ENCODE results near the gene NUMB. TPM values are rescaled to one million over a fixed set of nuclear protein-coding genes. Genes with fewer than 3 reads are reported as not detected.
"Not testable (repeated sequence)": the region's sequence is repeated elsewhere in the genome, so short reads cannot be mapped to it uniquely, and the experiment has no call there.

The NUMB gene
- total and polyA plus RNA-seq, 12 donors, result 18.9 to 42.6 (median 32.0) TPM

GRCh38 chr14:73422515-73422914 lies 35.8 kb downstream of the NUMB start:
- WGBS, 2 donors, result 78 to 80% methylated on average over 4 of the region's 4 CpGs
- H3K9me3 ChIP-seq, result no peaks in the 10 kb centered on the region
- no peaks in the 10 kb centered on the region for H3K27me3 ChIP-seq
- no peak for DNase-seq
- TF ChIP-seq CTCF (IDR thresholded peaks at IDR 0.05), result no peak
- no peak overlapping the region for H3K4me3 ChIP-seq
- H3K27ac ChIP-seq, result peak overlapping the region in 1 of 10 donors; percentile 30
- H3K36me3 ChIP-seq, result peaks cover 0 to 23% (median 0%) of the 10 kb centered on the region in 9 donors
- intact Hi-C loops (cut with DNase I), result no loop called here
- H3K4me1 ChIP-seq, result peaks cover 0 to 54% (median 31%) of the 10 kb centered on the region in 9 donors
- ATAC-seq, result no peak

- peaks cover 0 to 8% (median 0%) of the 10 kb centered on the region in 11 donors for H3K9me3 ChIP-seq
- WGBS, 2 donors, result 97 to 98% methylated on average over 3 of the region's 3 CpGs
- DNase-seq, result no peak
- peaks cover 0 to 30% (median 12%) of the 10 kb centered on the region in 9 donors for H3K4me1 ChIP-seq
- no peak overlapping the region for H3K27ac ChIP-seq
- H3K36me3 ChIP-seq, result peaks cover 0 to 29% (median 0%) of the 10 kb centered on the region in 9 donors
- ATAC-seq, result no peak
- no peaks in the 10 kb centered on the region for H3K27me3 ChIP-seq
- H3K4me3 ChIP-seq, result no peak overlapping the region
- TF ChIP-seq CTCF (IDR thresholded peaks at IDR 0.05), result no peak
- intact Hi-C loops (cut with DNase I), result no loop called here
Measured at GRCh38 chr14:73418227-73418626, 40.1 kb downstream of the NUMB start.

- H3K27me3 ChIP-seq; H3K4me3 ChIP-seq; DNase-seq; H3K27ac ChIP-seq; ATAC-seq; H3K9me3 ChIP-seq; intact Hi-C loops (cut with DNase I): not testable (repeated sequence)
- peaks cover 0 to 23% (median 11%) of the 10 kb centered on the region in 9 donors for H3K4me1 ChIP-seq
- peaks cover 0 to 49% (median 0%) of the 10 kb centered on the region in 9 donors for H3K36me3 ChIP-seq
- 95% methylated on average over 2 of the region's 3 CpGs for WGBS, 2 donors
Measured at GRCh38 chr14:73406248-73406647, 52.1 kb downstream of the NUMB start.

GRCh38 chr14:73403181-73403752 lies 55.1 kb downstream of the NUMB start:
- DNase-seq (no peak), ATAC-seq (no peak)
- no peak for TF ChIP-seq CTCF (IDR thresholded peaks at IDR 0.05)
- no peak overlapping the region for H3K4me3 ChIP-seq
- H3K36me3 ChIP-seq, result peaks cover 0 to 28% (median 0%) of the 10 kb centered on the region in 9 donors
- H3K9me3 ChIP-seq, result no peaks in the 10 kb centered on the region
- 92% methylated on average over 4 of the region's 4 CpGs for WGBS, 2 donors
- no peaks in the 10 kb centered on the region for H3K27me3 ChIP-seq
- peaks cover 0 to 23% (median 11%) of the 10 kb centered on the region in 9 donors for H3K4me1 ChIP-seq
- H3K27ac ChIP-seq, result peak overlapping the region in 2 of 10 donors; percentile 1 to 38
- intact Hi-C loops (cut with DNase I), result no loop called here

- intact Hi-C loops (cut with DNase I), result no loop called here
Measured at GRCh38 chr14:73402579-73402978, 55.8 kb downstream of the NUMB start.

More at GRCh38 chr14:73402579-73402978, 55.8 kb downstream of the NUMB start:
- ATAC-seq (no peak), DNase-seq (no peak)
- no peak for TF ChIP-seq CTCF (IDR thresholded peaks at IDR 0.05)
- Histone ChIP-seq H3K27ac (no peak overlapping the region), H3K4me1 (peaks cover 0 to 23% (median 11%) of the 10 kb centered on the region in 9 donors), H3K36me3 (peaks cover 0 to 21% (median 0%) of the 10 kb centered on the region in 9 donors), H3K9me3 (no peaks in the 10 kb centered on the region), H3K4me3 (no peak overlapping the region), H3K27me3 (no peaks in the 10 kb centered on the region)
- WGBS, 2 donors, result 55 to 64% methylated on average over 2 of the region's 2 CpGs

Data from heart right ventricle (tissue), 16 donors.